ENCODE results near the gene TIMP2. TPM values are rescaled to one million over a fixed set of nuclear protein-coding genes. Genes with fewer than 3 reads are reported as not detected.
A peak's percentile ranks its signal among the peaks of the same experiment; 100 is the strongest.
"Not testable (repeated sequence)": the region's sequence is repeated elsewhere in the genome, so short reads cannot be mapped to it uniquely, and the experiment has no call there.

The TIMP2 gene
- total RNA-seq, 2 experiments from 2014 or later: 5.0 to 6.0 TPM

DNA sequence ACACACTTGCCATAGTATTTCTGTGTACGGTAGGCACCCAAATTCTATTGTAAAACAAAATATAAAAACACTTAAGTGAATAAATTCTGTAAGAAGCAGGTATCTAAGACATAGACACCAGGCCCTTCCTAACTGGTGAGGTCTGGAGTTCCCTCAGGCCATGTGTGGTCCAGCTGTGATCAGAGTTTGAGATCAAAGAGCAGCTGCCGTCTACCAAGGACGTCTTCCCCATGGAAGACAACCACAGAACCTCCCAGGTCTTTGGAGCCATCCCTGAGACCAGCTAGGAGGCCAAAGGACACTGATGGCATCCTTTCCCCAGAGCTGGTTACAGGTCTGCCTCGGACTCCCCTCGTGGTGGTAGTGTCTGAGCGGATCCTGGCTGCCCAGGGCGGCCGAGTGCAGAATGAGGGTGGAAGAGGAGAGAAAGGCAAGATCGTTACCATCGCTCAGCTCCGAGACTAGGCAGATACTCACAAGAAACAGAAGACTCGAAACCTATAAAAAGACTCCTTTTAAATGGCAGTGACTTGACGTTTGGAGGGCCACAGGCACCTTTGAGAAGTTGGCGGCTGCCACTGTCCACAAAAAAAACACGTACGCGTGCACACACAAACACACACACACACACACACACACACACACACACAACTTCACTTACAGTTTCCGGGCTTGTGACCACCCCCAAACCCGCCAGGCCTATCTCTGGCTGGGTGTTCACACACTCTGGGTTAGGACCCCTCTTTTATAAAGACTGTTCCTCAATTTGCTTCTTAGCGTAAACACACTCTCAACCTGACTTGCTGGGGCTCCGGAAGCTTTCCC, 7.5 kb downstream of the TIMP2 start:
- Mint-ChIP-seq H3K4me1 (peaks cover 5% of the 10 kb centered on the region), H3K9me3 (no peaks in the 10 kb centered on the region), H3K27ac (no peak overlapping the region), H3K27me3 (peaks cover 4% of the 10 kb centered on the region), H3K4me3 (no peak overlapping the region), H3K36me3 (no peaks in the 10 kb centered on the region)
- POLR2A ChIA-PET: no interaction called here
- ATAC-seq (ENCODE audit: low read depth) (no peak), DNase-seq (no peak)

DNA sequence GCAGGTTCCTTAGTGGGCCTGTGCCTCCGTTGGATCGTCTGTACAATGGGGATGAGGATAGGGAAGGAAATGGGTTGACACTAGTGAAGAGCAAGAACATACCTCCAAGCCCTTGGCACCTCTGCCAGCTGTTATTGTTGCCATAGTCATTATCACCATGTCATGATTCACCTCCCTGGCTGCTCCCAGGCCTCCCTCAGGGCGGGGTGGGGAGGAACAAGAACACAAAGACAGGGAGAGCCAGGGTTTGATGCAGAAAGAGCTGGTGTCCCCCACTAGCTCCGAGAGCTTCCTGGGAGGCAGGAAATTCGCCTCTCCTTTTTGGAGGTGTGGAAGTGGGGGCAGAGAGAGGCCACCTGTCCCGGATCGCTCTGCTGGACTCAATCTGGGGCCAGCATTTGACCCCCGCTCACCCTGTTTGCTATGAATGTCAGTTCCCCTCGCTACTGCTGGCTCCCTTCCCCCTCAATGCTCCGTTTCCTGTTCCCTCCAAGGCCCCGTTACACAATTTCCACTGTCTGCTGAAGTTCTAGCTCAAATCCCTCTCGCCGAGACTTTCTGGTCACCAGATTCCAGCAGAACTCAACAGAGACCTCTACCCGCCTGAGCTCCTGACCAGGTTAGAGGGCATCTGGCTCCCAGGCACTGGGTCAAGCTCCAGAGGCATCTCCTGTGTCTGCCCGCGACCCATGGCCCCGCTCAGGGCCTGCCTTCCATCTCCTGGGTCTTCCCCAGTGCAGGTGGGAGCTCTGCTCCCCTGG, 9.1 kb downstream of the TIMP2 start:
- H3K27me3 Mint-ChIP-seq: peaks cover 2% of the 10 kb centered on the region
- POLR2A ChIA-PET: no interaction called here
- peak; percentile 31 for ATAC-seq (ENCODE audit: low read depth)
- DNase-seq: no peak
- H3K9me3 Mint-ChIP-seq: no peaks in the 10 kb centered on the region
- H3K4me3 Mint-ChIP-seq: peak overlapping the region; percentile 25
- H3K36me3 Mint-ChIP-seq: no peaks in the 10 kb centered on the region
- peak overlapping the region; percentile 40 for H3K27ac Mint-ChIP-seq
- H3K4me1 Mint-ChIP-seq: peaks cover 5% of the 10 kb centered on the region

DNA sequence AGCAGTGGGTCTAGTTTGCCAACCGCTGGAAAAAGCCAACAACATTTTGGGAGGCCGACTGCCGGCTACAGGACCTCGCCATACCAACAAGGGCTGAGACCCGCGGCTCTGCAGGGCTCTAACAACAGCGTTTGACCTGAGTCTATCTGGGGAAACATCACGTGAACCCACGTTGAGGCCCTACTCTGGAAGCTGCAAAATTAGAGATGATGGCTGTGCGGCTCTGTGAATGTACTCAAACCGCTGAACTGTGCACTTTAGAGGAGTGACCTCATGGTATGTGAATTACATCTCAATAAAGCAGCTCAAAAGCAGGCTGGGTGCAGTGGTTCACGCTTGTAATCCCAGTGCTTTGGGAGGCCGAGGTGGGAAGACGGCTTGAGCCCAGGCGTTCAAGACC, 12.1 kb downstream of the TIMP2 start:
- Mint-ChIP-seq H3K9me3 (no peaks in the 10 kb centered on the region), H3K36me3 (no peaks in the 10 kb centered on the region), H3K27me3 (peaks cover 2% of the 10 kb centered on the region), H3K4me1 (peaks cover 5% of the 10 kb centered on the region), H3K27ac (no peak overlapping the region), H3K4me3 (no peak overlapping the region)
- no peak for ATAC-seq (ENCODE audit: low read depth)
- DNase-seq: no peak
- POLR2A ChIA-PET: interaction anchor here (0.6 kb wide), 1 partner anchor 287 kb away, joined by 7 read pairs; no protein-coding TSS in a partner anchor

DNA sequence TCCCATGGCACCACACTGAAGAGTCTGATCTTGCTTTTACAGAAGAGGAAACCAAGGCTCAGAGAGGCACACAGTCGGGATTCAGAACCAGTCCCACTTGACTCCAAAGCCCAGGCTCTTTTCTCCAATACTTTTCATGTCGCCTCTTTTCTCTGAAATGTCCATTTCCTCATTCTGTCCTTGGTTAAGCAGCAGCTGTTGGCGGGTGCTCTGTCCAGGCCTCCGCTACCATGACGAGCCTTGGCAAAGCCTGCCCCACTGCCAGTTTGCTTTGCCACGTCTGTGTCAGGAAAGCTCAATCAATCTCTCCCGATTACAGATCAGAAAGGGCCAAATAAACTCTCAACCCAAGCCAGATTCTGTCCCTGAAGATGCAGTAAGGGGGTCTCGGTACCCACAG, 13.1 kb downstream of the TIMP2 start:
- no peak for ATAC-seq (ENCODE audit: low read depth)
- H3K9me3 Mint-ChIP-seq: no peaks in the 10 kb centered on the region
- DNase-seq: no peak
- H3K4me1 Mint-ChIP-seq: peaks cover 5% of the 10 kb centered on the region
- POLR2A ChIA-PET: no interaction called here
- peaks cover 2% of the 10 kb centered on the region for H3K27me3 Mint-ChIP-seq
- H3K36me3 Mint-ChIP-seq: no peaks in the 10 kb centered on the region
- no peak overlapping the region for H3K4me3 Mint-ChIP-seq
- H3K27ac Mint-ChIP-seq: no peak overlapping the region

DNA sequence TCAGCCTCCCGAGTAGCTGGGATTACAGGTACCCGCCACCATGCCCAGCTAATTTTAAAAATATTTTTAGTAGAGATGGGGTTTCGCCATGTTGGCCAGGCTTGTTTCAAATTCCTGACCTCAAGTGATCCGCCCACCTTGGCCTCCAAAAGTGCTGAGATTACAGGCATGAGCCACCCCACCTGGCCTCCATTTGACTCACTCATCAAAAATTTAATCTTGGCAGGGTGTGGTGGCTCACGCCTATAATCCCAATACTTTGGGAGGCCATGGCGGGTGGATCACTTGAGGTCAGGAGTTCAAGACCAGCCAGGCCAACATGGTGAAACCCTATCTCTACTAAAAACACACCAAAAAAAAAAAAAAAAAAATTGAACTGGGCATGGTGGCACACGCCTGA, 13.6 kb downstream of the TIMP2 start:
- DNase-seq; H3K36me3 Mint-ChIP-seq; POLR2A ChIA-PET; H3K27me3 Mint-ChIP-seq; H3K4me1 Mint-ChIP-seq; H3K27ac Mint-ChIP-seq; H3K9me3 Mint-ChIP-seq; ATAC-seq (ENCODE audit: low read depth); H3K4me3 Mint-ChIP-seq: not testable (repeated sequence)

DNA sequence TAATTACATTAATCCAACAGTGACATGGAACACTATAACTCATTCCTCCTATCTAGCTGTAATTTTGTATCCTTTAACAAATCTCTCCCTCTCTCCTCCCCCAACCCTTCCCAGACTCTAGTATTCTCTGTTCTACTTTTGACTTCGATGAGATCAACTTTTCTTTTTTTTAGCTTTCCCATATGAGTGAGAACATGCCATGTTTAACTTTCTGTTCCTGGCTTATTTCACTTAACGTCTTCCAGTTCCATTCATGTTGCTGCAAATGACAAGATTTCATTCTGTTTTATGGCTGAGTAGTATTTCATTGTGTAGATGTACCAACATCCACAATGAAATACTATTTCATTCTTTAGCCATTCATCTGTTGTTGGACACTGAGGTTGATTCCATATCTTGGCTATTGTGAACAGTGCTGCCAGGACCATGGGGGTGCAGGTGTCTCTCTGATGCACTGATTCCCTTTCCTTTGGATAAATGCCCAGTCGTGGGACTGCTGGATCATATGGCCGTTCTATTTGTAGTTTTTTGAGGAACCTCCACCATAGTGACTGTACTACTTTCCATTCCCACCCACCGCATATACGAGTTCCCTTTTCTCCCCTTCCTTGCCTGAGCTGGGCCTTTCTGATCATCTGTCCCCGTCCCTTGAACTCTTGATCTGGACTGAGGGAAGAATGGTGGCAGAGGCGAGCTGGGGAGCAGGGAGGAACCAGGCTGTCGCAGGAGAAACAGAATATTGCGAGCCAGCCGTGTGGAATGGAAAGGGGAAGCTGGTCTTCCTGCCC, 14.5 kb downstream of the TIMP2 start:
- no peak for DNase-seq
- no peaks in the 10 kb centered on the region for H3K36me3 Mint-ChIP-seq
- H3K27me3 Mint-ChIP-seq: peaks cover 2% of the 10 kb centered on the region
- no peaks in the 10 kb centered on the region for H3K4me1 Mint-ChIP-seq
- no peak overlapping the region for H3K27ac Mint-ChIP-seq
- H3K9me3 Mint-ChIP-seq: no peaks in the 10 kb centered on the region
- H3K4me3 Mint-ChIP-seq: no peak overlapping the region
- no peak for ATAC-seq (ENCODE audit: low read depth)
- POLR2A ChIA-PET: no interaction called here

DNA sequence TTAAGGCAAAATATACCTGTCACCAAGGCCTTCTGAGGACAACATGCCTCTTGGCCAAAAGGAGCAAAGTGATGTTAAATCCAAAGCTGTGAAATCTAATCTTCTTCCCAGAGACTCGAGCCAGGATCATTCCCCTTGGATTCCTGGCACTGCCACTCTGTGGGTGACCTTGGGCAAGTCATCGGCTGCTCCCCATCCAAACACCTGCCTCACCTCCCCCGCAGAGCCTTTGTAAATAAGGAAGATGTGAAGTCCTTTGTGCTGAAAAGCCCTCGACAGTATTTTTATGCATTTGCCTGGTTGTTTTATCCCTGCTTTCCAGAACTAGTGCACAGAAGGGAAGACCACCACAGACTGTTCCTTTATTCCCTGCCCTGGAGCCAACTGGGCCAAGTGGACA, 16.8 kb downstream of the TIMP2 start:
- Mint-ChIP-seq H3K4me3 (no peak overlapping the region), H3K4me1 (peaks cover 4% of the 10 kb centered on the region), H3K27ac (no peak overlapping the region), H3K9me3 (no peaks in the 10 kb centered on the region), H3K36me3 (no peaks in the 10 kb centered on the region), H3K27me3 (peaks cover 6% of the 10 kb centered on the region)
- ATAC-seq (ENCODE audit: low read depth) (no peak), DNase-seq (no peak)
- POLR2A ChIA-PET: no interaction called here

DNA sequence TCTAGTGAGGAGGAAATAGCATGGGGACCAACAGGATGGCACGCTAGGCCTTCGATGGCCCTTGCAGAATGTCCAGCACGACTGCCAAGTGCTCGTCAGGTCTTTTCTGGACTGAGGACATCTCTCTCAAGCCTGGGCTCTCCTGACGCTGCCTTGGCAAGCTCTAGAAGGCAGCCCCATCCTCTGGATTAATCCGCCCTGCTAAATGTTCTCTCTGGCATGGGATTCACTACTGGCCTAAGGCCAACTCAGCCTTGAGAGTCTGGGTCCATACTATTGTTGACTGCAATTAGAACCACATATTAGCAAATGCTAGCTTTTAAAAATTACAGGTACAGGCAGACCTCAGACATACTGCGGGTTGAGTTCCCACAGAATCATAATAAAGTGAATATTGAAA, 19.6 kb downstream of the TIMP2 start:
- H3K9me3 Mint-ChIP-seq: no peaks in the 10 kb centered on the region
- H3K4me3 Mint-ChIP-seq: no peak overlapping the region
- DNase-seq: no peak
- H3K36me3 Mint-ChIP-seq: no peaks in the 10 kb centered on the region
- H3K27ac Mint-ChIP-seq: no peak overlapping the region
- peaks cover 7% of the 10 kb centered on the region for H3K27me3 Mint-ChIP-seq
- H3K4me1 Mint-ChIP-seq: peaks cover 5% of the 10 kb centered on the region
- POLR2A ChIA-PET: no interaction called here
- no peak for ATAC-seq (ENCODE audit: low read depth)

DNA sequence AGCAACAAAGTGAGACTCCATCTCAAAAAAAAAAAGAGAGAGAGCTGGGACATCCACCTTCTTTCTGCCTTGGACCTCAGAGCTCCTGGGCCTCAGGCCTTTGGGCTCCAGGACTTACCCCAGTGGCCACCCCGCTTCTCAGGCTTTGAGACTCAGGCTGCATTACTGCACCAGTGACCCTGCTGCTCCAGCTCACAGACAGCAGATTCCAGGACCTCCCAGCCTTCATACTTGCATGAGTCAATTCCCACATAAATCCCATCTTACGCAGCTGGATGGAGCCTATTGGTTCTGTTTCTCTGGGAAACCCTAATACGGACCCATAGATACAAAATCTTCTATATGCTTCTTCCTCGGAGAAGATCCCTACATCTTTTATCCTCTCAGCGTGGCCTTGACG, 20.1 kb downstream of the TIMP2 start:
- no peak for DNase-seq
- Mint-ChIP-seq H3K4me3 (no peak overlapping the region), H3K36me3 (no peaks in the 10 kb centered on the region), H3K9me3 (no peaks in the 10 kb centered on the region), H3K4me1 (peaks cover 5% of the 10 kb centered on the region), H3K27ac (no peak overlapping the region), H3K27me3 (peaks cover 6% of the 10 kb centered on the region)
- ATAC-seq (ENCODE audit: low read depth): no peak
- POLR2A ChIA-PET: no interaction called here

DNA sequence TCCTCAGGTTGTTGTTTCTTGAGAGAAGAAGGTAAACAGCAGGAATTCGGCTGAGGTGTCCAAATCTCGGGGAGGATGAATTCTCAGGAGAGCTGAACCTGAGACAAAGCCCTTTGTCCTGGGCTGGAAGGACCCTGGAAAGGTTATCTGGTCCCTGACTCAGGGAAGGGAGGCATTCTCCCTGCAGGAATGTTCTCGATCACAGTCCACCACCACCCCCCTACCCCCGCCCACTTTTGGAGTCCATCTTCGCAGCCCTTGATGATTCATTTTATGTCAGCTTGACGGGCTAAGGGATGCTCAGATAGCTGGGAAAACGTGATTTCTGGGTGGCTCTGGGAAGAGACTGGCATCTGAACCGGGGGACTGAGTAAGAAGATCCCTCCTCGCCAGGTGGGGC, 20.8 kb downstream of the TIMP2 start:
- Mint-ChIP-seq H3K36me3 (no peaks in the 10 kb centered on the region), H3K4me3 (no peak overlapping the region), H3K27ac (no peak overlapping the region), H3K27me3 (peaks cover 6% of the 10 kb centered on the region), H3K4me1 (peaks cover 5% of the 10 kb centered on the region), H3K9me3 (no peaks in the 10 kb centered on the region)
- DNase-seq (no peak), ATAC-seq (ENCODE audit: low read depth) (no peak)
- POLR2A ChIA-PET: no interaction called here

DNA sequence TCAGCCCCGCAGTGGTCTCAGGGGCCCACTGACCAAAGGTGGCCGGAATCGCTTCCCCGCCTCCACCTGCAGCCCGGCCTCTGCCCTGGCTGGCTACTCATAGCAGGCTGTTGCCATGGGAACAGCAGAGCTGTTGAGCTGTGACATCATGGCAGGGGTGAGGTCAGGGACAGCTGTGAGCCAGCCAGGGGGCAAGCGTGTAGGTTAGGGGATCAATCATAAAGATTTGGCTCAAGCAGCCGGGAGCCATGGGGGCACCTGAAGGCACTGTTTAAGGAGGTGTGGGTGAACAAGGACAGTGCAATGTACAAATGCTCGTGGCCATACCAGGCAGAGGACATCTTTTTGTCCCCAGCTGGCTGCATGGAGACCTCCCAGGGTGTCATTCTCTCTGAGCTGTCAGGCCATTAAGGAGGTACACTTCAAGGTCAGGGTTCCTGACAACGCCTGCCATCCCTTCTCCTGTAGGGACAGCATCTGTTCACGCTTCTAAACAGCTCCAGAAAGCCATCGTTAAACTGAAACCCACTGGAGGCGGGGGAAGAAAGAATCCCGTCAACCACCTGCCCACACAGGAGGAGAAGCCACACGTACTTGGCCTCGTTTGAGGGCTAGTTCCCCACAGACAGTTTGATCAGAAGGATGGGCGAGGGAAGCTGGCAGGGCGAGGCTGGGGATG, 21.9 kb downstream of the TIMP2 start, which contains the start of gene CEP295NL:
Gene CEP295NL, minus strand, starts transcription at position 101 of the 679 bp plus-strand sequence. CDS start 1,373 bp downstream, outside the sequence.
- no peak for DNase-seq
- Mint-ChIP-seq H3K9me3 (no peaks in the 10 kb centered on the region), H3K36me3 (no peaks in the 10 kb centered on the region), H3K27ac (no peak within 1 kb of the TSS), H3K27me3 (peaks cover 6% of the 10 kb centered on the region), H3K4me1 (peaks cover 5% of the 10 kb centered on the region), H3K4me3 (no peak within 1 kb of the TSS)
- no peak for ATAC-seq (ENCODE audit: low read depth)
- POLR2A ChIA-PET: no interaction called here

DNA sequence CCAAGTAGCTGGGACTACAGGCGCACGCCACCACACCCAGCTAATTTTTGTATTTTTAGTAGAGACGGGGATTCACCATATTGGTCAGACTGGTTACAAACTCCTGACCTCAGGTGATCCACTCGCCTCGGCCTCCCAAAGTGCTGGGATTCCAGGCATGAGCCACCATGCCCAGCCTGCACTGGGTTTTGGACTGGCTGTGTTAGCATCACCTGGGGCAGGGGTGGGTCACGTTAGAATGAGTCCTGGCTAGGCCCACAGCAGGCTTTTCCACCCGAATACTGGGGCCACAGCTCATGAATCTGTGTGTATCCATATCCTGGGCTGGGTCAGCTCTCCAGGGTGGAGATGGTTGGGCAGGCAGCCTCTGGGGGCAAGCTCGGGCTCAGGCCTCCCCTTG, 23.0 kb downstream of the TIMP2 start:
- POLR2A ChIA-PET; H3K27me3 Mint-ChIP-seq; H3K4me1 Mint-ChIP-seq; H3K4me3 Mint-ChIP-seq; ATAC-seq (ENCODE audit: low read depth); H3K36me3 Mint-ChIP-seq; DNase-seq; H3K9me3 Mint-ChIP-seq; H3K27ac Mint-ChIP-seq: not testable (repeated sequence)

DNA sequence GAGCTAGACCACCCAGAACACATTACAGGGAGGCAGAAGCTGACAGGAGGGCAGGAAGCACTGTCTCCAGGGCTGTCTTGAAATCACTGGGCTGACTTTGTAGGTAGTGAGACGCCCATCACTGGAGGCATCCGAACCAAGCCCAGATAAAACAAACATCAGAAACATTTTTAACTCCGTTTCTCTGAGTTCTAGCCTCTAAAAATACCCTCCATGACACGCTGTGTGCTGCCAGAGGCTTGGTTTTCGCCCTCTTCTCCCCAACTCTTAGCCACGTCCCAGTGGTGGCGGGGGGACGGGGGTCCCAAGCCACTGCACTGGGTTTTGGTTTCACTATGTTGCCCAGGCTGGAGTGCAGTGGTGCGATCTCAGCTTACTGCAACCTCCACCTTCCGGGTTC, 23.4 kb downstream of the TIMP2 start:
- H3K27me3 Mint-ChIP-seq: peaks cover 6% of the 10 kb centered on the region
- no peaks in the 10 kb centered on the region for H3K36me3 Mint-ChIP-seq
- DNase-seq: no peak
- POLR2A ChIA-PET: interaction anchor here (1.6 kb wide), 1 partner anchor 11 kb away, joined by 5 read pairs; no protein-coding TSS in a partner anchor
- H3K4me3 Mint-ChIP-seq: no peak overlapping the region
- H3K27ac Mint-ChIP-seq: no peak overlapping the region
- peaks cover 5% of the 10 kb centered on the region for H3K4me1 Mint-ChIP-seq
- no peak for ATAC-seq (ENCODE audit: low read depth)
- H3K9me3 Mint-ChIP-seq: no peaks in the 10 kb centered on the region
